Endothelial cell (in vitro differentiated cells): ENCODE data around the gene AKAP13. TPM values are rescaled to one million over a fixed set of nuclear protein-coding genes. Genes with fewer than 3 reads are reported as not detected.

Experiments used
- DNase-seq: peaks from one replicate; pipeline ENCODE4 v3.0.0; 2021; ENCODE audit warnings: low spot score
- H3K27ac Mint-ChIP-seq: one replicate; pipeline ENCODE4 v1.8.0; 2021; ENCODE audit warnings: mixed read lengths, inconsistent platforms; ENCODE audit not compliant: unreplicated experiment
- H3K27me3 Mint-ChIP-seq: one replicate; pipeline ENCODE4 v1.8.0; 2021; ENCODE audit warnings: mild to moderate bottlenecking, moderate library complexity, mixed read lengths, inconsistent platforms; ENCODE audit not compliant: unreplicated experiment
- H3K36me3 Mint-ChIP-seq: one replicate; pipeline ENCODE4 v1.8.0; 2021; ENCODE audit warnings: mild to moderate bottlenecking, low read depth, mixed read lengths, inconsistent platforms; ENCODE audit not compliant: unreplicated experiment
- H3K4me1 Mint-ChIP-seq: one replicate; pipeline ENCODE4 v1.8.0; 2021; ENCODE audit warnings: mild to moderate bottlenecking, mixed read lengths, inconsistent platforms; ENCODE audit not compliant: unreplicated experiment
- H3K4me3 Mint-ChIP-seq: one replicate; pipeline ENCODE4 v1.8.0; 2021; ENCODE audit warnings: mild to moderate bottlenecking, mixed read lengths, inconsistent platforms; ENCODE audit not compliant: unreplicated experiment
- H3K9me3 Mint-ChIP-seq: one replicate; pipeline ENCODE4 v1.8.0; 2021; ENCODE audit warnings: mixed read lengths, inconsistent platforms; ENCODE audit not compliant: unreplicated experiment
- CTCF ChIP-seq: fragments of 200-600 bp; sonication (generic); IDR thresholded peaks from one replicate; pipeline ENCODE4 v1.5.0; 2021; ENCODE audit warnings: antibody characterized with exemption; ENCODE audit not compliant: unreplicated experiment
- total RNA-seq: library from RNA; stranded (reverse); fragmentation: NEBNext Ultra II Directional; extraction: Animal tissue kit (Norgen Biotek cat#: 25700); gene quantifications from one replicate; pipeline ENCODE4 v1.2.1, GENCODE V29; 2021; ENCODE audit not compliant: unreplicated experiment

Gene AKAP13
- total RNA-seq, 1 donor from 2014 or later, result 249 TPM

- Mint-ChIP-seq H3K36me3 (peaks cover 72% of the 10 kb centered on the region), H3K4me1 (peaks cover 25% of the 10 kb centered on the region), H3K27ac (peak overlapping the region; percentile 12), H3K4me3 (no peak overlapping the region), H3K9me3 (no peaks in the 10 kb centered on the region), H3K27me3 (peaks cover 36% of the 10 kb centered on the region)
- no peak for DNase-seq
- no peak for TF ChIP-seq CTCF
Observed at GRCh38 chr15:85744579-85744978, 364.2 kb downstream of the AKAP13 start.

DNA sequence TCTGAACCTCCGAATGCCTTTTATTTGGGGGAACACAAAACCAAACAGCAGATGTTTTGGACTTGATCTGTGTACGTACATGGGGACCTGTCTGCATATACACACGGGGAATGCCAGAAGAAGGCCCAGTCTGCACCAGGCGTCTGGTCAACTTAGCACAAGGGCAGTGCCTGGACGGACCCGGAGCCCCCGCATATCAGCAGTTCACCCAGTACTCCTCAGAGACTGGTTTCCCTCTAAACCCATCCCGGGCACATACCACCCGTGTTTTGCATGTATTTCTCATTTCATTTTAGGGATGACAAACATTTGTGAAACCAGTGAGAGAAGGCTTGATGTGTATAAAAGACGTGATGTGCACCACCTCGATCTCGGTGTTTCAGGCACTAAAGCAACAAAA, 364.6 kb downstream of the AKAP13 start:
- no peak overlapping the region for H3K27ac Mint-ChIP-seq
- peaks cover 25% of the 10 kb centered on the region for H3K4me1 Mint-ChIP-seq
- no peak overlapping the region for H3K4me3 Mint-ChIP-seq
- no peak for TF ChIP-seq CTCF
- H3K36me3 Mint-ChIP-seq, result peaks cover 72% of the 10 kb centered on the region
- no peaks in the 10 kb centered on the region for H3K9me3 Mint-ChIP-seq
- H3K27me3 Mint-ChIP-seq, result peaks cover 36% of the 10 kb centered on the region
- no peak for DNase-seq

GRCh38 chr15:85745525-85746150, 365.2 kb downstream of the AKAP13 start:
- no peak for DNase-seq
- H3K4me3 Mint-ChIP-seq, result no peak overlapping the region

DNA sequence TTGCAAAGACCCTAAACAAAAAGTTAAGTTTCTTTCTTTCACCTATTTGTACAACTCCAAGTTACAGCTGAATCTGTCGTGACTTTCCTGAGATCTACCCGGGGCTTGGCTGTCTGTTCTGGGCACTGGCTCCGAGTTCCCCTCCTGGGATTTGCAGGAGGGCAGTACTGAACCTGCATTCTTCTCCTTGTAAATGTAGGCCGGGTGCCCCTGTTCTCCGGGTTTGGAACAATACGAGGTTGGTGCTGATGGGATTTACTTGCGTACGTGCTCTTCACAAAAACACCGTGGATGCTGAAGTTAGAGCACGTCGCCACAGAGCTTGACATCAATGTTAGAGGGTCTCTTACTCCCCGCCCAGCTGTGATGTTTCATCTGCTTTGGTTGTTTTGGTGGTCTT, 366.2 kb downstream of the AKAP13 start:
- Mint-ChIP-seq H3K36me3 (peaks cover 63% of the 10 kb centered on the region), H3K4me3 (no peak overlapping the region), H3K4me1 (peaks cover 27% of the 10 kb centered on the region), H3K27me3 (peaks cover 41% of the 10 kb centered on the region), H3K27ac (peak overlapping the region; percentile 52), H3K9me3 (no peaks in the 10 kb centered on the region)
- no peak for TF ChIP-seq CTCF
- no peak for DNase-seq

More at GRCh38 chr15:85745525-85746150, 365.2 kb downstream of the AKAP13 start:
- no peaks in the 10 kb centered on the region for H3K9me3 Mint-ChIP-seq
- TF ChIP-seq CTCF, result no peak
- H3K27ac Mint-ChIP-seq, result no peak overlapping the region
- H3K27me3 Mint-ChIP-seq, result peaks cover 38% of the 10 kb centered on the region
- peaks cover 25% of the 10 kb centered on the region for H3K4me1 Mint-ChIP-seq
- H3K36me3 Mint-ChIP-seq, result peaks cover 66% of the 10 kb centered on the region

DNA sequence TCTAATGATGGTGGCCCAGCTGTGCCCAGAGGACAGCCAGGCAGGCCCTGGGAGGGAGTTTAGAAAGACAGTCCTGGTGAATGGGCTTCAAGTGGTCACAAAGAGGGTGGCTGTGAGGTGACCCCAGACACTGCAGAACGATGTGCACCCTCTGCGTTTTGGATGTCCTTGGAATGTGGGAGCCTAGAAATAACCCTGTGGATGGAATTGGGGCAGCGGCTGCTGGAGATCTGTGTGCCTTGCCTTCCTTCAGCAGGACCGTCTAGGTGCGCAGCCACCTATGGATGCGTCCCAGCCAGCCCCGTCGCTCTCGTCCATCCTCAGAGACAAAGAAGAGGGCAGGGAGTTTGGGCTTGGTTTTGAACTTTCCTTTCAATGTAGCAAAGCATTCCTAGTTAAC, 367.8 kb downstream of the AKAP13 start:
- Mint-ChIP-seq H3K4me1 (peaks cover 34% of the 10 kb centered on the region), H3K27ac (no peak overlapping the region), H3K9me3 (no peaks in the 10 kb centered on the region), H3K36me3 (peaks cover 55% of the 10 kb centered on the region), H3K4me3 (peak overlapping the region; percentile 42), H3K27me3 (peaks cover 37% of the 10 kb centered on the region)
- no peak for TF ChIP-seq CTCF
- DNase-seq, result no peak
